HG03025 (cell line): ENCODE data around the gene PHPT1.

ENCODE experiments used
- ATAC-seq: cut with Tn5 transposase; IDR thresholded peaks from one replicate; pipeline ENCODE4 v1.9.1; 2021; ENCODE audit warnings: mild to moderate bottlenecking, moderate library complexity; ENCODE audit not compliant: unreplicated experiment, low FRiP score

Gene PHPT1

DNA sequence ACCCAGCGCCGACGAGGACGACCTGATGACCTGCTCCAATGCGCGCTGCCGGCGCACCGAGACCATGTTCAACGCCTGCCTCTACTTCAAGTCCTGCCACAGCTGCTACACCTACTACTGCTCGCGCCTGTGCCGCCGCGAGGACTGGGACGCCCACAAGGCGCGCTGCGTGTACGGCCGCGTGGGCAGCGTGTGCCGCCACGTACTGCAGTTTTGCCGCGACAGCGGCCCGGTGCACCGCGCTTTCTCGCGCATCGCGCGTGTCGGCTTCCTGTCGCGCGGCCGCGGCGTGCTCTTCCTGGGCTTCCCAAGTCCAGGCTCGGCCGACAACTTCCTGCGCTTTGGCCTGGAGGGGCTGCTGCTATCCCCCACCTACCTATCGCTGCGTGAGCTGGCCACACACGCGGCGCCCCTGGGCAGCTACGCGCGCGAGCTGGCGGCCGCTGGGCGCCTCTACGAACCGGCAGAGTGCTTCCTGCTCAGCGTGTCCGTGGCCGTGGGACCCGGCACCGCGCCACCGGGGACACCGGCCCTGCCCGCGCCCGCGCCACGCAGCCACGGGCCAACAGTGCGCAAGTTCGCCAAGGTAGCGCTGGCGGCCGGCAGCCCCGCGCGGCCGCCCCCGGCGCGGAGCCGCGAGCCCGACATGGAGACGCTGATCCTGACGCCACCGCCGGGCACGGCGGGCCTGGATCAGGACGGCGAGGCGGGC lies 2.7 kb upstream of the PHPT1 start:
- ATAC-seq = no peak

DNA sequence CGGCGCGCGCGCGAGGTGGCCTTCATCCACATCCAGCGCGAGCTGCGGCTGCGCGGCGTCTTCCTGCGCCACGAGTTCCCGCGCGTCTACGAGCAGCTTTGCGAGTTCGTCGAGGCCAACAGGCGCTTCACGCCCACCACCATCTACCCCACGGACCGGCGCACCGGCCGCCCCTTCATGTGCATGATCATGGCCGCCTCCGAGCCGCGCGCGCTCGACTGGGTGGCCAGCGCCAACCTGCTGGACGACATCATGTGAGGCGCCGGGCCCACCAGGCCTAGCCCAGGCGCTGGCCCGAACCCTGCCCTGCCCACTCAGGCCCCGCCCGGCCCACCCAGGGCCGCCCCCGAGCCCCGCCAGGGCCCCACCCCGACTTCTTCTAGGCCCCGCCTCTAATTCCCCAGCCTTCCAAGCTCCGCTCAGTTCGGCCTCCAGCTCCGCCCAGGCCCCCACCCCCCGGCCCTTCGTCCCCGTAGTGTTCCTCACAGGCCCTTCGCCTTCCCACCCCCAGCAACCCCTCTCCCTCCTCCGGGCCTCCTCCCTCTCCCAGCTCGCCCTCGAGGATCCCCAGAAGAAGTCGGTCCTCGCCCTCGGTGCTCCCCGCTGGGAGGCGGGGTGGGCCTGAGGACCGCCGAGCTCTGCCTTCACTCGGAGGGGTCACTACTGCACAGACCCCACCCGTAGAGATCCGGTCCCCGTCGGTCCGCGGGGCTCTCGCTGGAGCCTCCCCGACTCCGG lies 2.0 kb upstream of the PHPT1 start:
- ATAC-seq = no peak

DNA sequence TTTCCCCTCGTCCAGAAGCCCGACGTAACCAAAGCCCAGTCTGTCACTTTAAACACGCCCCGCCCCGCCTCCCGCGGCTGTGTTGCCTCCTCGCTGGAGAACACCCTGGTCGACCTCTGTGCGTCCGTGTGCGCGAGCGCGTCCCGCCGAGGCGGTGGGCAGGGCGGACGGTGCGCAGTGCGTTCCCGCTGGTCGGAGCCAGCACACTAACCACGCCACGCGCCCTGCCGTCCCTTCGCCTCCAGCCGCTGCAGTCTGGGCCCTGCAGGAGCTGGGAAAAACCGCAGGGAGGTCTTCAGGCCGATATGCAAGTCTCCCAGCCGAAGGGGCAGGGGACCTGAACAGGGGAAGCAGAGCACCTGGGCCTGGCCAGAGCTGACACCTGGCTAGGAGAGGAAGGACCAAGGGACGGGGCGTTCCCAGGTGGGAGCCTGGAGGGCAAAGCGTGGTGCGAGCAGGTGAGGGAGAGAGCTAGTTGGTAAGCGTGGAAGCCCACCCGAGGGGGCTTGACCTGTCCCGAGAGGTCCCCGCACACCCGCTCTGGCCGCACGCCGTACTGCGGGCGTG lies 1.3 kb upstream of the PHPT1 start:
- ATAC-seq = no peak

DNA sequence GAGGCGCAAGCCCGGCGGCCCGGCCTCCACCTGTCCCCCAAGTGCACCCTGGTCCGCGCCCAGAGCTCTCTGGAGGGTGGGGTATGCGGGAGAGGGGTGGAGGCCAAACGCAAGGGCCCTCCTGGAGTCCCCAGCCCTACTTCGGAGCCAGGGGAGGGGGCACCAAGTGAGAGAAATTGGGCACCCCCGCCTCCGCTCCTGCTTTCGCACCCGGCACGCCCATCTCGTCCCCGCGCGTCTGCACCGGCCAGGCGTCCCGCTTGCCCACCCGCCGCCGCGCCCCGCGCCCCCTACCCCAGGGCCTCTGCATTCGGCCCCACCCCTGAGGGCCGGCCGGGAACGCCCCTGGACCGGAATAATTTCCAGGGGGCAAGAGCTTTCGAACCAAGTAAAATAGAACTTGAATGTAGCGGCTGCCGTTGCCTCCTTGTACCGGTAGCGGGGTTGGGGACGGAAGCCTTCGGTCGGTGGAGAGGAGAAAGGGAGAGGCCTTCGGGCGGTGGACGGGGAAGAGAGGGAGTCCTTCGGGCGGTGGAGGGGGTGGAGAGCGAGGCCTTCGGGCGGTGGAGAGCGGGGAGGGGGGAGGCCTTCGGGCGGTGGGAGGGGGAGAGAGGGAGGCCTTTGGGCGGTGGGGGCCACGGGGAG lies 694 bp upstream of the PHPT1 start:
- ATAC-seq = no peak

DNA sequence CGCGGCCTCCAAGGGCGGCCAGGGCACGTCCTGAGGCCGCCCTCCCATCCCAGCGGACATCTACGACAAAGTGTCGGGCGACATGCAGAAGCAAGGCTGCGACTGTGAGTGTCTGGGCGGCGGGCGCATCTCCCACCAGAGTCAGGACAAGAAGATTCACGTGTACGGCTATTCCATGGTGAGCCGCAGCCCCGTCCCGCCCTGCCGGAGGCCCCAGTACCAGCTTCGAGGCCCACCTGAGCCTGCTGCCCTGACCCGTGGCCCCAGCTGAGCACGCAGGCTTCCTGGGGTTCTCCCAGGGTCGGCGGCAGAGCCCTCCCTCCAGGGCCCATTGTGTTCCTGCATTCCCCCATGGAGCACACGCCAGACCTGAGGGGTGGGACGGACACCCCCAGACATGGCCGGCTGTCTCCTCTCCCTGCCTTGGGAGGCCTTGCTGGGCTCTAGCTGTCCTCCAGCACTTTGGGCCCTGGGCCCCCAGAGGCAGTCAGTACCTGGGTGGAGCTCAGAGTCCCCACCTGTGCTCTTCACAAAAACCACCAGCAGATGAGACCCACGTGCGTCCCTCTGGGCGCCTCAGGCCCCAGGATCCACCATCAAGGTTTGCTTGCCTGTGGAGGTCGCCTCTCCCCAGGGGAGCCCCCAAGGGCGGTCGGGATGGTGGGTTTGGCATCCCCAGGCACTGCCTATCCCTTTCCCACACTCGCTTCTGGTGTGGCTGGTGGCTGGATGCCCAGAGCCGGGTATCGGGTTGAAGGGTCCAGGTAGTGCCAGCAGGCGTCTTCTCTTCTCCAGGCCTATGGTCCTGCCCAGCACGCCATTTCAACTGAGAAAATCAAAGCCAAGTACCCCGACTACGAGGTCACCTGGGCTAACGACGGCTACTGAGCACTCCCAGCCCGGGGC lies 1.0 kb downstream of the PHPT1 start:
- ATAC-seq = no peak

DNA sequence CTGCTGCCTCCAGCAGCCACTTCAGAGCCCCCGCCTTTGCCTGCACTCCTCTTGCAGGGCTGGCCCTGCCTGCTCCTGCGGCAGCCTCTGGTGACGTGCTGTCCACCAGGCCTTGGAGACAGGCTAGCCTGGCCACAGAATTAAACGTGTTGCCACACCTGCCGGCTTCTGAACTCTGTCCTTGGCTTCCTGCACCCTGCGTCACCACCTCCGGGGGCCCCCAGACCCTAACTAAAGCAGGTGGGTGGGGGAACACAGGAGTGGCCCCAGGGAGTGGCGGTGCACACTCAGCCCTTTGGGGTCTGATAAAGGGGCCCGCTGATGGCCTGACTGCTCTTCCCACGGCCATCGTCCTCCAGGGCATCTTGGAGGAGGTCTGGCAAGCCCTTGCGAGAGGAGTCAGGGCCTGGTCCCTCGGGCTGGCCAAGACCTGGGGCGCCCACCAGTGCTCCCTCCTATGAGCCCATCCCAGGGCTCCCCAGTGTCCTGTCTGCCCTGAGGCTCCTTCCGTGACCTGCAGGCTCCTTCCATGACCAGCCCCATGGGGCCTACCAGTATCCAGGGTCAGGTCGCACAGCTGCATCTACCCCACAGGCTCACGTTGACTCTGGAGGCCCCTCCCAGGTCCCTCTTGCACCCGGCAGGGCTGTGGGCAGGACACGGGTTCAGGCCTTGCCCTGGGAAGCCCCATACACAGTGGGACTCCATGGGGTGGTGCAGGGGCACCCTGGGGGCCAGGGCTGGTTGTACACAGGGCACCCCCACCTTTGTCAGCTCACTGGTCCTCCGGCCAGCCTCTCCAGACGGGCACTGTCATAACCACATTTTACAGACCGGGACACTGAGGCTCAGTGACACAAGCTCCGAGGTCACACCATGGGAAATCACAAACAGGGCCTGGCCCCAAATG lies 1.9 kb downstream of the PHPT1 start:
- ATAC-seq = no peak

DNA sequence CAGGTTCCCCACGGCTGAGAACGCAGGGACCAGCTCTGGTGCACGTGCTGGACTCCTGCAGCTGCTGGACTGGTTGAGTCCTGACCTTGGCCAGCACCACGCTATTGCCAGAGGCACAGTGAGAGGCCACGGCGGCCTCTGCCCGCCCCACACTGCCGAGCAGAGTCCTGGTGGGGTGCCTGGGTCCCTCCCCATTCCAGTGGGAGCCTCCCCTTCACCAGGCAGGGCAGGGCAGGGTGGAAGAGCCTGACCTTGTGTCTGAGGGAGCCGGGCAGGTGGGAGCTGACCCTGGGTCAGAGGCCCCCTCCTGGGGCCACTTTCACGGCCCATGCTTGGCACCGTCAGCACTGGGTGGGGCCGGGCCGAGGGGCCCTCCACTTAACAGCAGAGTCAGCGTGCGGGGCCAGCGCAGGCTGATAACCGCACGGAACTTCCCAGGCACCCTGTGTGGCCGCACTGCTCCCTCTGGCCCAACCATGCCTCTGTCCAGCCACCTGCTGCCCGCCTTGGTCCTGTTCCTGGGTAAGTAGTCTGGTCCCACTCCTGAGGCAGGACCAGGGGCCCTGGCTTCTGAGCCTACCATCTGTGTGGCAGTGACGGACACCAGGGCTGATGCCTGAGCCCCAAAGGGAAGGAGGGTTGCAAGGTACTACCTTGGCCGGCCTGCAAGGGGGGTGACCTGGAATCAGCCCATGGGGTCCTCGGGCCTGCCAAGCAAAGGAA lies 2.9 kb downstream of the PHPT1 start, which contains the start of gene MAMDC4:
Gene MAMDC4, plus strand, starts transcription at position 406 of the 723 bp plus-strand sequence. Its CDS starts 71 bp downstream, at position 477.
- no peak for ATAC-seq

DNA sequence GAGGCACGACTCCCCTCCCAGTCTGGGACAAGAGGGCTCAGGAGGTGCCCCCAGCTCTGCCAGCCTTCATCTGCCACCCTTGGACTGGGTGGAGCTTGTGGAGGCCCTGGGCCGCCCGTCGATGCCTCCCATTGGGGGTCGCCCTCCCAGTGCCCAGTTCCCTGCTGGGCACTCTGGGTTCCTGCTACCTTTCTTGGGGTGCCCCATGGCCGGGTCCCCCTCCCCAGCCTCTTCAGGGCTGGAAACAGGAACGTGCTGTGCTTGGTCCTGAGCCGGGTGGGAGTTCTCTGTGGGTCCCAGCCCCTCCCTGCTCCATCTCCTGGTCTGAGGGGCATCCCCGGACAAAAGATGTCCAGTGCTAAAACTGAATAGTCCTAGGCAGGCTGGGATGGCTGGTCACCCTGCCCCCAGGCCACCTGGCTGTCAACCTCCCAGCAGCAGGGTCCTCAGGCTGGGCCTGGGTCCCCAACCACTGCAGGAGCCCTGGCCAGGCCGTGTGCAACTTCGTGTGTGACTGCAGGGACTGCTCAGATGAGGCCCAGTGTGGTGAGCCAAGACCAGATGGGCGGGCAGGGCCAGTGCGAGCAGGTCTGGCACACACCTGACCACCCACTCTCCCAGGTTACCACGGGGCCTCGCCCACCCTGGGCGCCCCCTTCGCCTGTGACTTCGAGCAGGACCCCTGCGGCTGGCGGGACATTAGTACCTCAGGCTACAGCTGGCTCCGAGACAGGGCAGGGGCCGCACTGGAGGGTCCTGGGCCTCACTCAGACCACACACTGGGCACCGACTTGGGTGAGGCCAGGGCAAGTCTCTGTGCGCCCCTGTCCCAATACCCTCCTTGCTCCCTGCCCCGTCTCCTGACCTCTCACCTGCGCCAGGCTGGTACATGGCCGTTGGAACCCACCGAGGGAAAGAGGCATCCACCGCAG lies 3.7 kb downstream of the PHPT1 start:
- ATAC-seq = no peak

DNA sequence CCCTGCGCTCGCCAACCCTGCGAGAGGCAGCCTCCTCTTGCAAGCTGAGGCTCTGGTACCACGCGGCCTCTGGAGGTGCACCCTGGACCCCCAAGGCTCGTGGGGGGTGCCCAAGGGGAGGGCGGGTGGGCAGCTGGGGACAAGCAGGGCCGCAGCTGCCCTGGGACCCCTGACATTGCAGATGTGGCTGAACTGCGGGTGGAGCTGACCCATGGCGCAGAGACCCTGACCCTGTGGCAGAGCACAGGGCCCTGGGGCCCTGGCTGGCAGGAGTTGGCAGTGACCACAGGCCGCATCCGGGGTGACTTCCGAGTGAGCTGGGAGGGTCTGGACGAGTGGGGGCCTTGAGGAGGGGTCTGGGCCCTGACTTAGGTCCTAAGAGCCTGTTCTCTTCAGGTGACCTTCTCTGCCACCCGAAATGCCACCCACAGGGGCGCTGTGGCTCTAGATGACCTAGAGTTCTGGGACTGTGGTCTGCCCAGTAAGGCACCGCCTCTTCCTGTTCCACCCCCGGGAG lies 4.4 kb downstream of the PHPT1 start:
- no peak for ATAC-seq

DNA sequence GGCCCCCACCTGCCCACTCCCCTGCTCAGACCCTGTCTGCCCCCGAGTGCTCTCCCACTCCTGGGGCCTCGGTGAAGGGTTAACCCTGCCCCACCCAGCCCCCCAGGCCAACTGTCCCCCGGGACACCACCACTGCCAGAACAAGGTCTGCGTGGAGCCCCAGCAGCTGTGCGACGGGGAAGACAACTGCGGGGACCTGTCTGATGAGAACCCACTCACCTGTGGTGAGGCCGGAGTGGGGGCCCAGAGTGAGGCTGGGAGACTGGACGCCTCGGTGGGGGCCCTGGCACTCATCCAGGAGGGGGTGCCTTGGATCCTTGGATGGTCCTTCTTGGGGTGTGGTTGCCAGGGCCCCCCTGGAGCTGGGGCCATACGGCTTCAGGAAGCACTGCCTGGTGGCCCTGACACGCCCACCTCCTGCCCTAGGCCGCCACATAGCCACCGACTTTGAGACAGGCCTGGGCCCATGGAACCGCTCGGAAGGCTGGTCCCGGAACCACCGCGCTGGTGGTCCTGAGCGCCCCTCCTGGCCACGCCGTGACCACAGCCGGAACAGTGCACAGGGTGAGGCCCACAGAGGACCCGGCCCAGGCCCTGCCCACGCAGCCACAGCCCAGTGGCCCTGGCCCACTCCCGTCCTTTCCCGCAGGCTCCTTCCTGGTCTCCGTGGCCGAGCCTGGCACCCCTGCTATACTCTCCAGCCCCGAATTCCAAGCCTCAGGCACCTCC lies 5.1 kb downstream of the PHPT1 start:
- no peak for ATAC-seq

DNA sequence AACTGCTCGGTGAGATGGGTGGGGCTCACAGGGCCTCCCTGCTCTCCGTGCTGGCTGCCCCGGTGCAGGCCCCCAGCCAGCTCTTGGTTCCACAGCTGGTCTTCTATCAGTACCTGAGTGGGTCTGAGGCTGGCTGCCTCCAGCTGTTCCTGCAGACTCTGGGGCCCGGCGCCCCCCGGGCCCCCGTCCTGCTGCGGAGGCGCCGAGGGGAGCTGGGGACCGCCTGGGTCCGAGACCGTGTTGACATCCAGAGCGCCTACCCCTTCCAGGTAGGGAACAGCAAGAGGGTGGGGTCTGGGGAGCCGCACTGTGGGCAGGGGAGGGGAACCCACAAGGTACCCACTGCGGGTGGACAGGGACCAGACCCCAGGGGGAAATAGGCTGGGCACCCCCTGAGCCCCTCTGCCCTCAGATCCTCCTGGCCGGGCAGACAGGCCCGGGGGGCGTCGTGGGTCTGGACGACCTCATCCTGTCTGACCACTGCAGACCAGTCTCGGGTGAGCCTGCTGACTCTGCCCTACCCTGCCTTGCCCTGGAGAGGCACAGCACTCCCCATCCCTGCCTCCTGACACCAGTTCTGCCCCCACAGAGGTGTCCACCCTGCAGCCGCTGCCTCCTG lies 5.7 kb downstream of the PHPT1 start:
- ATAC-seq = no peak

DNA sequence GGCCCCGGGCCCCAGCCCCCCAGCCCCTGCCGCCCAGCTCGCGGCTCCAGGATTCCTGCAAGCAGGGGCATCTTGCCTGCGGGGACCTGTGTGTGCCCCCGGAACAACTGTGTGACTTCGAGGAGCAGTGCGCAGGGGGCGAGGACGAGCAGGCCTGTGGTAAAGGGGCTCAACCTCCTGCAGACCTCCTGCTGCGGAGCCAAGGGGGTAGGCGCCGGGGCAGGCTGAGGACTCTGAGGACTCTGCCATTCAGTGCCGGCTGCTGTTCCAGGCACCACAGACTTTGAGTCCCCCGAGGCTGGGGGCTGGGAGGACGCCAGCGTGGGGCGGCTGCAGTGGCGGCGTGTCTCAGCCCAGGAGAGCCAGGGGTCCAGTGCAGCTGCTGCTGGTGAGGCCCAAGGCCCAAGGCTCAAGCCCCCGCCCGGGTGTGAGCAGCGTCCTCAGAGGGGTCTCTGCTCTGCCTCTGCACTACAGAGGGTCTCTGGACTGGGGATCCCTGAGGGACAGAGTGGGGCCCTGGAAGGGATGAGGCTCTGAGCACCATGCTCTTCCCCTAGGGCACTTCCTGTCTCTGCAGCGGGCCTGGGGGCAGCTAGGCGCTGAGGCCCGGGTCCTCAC lies 6.4 kb downstream of the PHPT1 start:
- ATAC-seq = no peak

DNA sequence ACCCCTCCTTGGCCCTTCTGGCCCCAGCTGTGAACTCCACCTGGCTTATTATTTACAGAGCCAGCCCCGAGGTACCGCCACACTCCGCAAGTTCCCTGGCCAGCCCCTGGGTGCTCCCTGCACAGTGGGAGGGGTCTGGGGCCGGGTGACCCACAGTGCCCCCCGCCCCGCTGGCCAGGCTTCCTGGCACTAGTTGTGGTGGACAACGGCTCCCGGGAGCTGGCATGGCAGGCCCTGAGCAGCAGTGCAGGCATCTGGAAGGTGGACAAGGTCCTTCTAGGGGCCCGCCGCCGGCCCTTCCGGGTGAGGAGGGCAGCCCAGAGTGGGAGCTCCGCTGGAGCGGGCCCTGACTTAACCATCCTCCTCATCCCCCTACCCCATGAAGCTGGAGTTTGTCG lies 6.9 kb downstream of the PHPT1 start:
- ATAC-seq = no peak

DNA sequence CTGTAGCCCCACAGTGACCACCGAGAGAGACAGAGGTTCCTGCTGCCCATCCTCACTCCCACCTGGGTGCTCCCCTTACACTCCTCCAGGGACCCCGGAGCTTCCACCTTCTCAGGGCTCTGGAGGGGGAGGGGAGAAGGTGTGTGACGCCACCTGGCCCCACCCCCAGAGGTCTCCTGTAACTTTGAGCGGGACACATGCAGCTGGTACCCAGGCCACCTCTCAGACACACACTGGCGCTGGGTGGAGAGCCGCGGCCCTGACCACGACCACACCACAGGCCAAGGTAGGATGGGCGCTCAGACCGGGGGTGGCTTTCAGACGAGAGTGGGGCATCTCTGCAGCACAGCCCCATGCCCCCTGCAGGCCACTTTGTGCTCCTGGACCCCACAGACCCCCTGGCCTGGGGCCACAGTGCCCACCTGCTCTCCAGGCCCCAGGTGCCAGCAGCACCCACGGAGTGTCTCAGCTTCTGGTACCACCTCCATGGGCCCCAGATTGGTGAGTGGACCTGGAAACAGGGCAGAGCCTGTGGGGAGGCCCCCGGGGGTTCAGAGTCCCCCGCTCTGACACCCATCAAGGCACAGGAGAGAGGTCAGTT lies 7.4 kb downstream of the PHPT1 start:
- ATAC-seq = no peak

DNA sequence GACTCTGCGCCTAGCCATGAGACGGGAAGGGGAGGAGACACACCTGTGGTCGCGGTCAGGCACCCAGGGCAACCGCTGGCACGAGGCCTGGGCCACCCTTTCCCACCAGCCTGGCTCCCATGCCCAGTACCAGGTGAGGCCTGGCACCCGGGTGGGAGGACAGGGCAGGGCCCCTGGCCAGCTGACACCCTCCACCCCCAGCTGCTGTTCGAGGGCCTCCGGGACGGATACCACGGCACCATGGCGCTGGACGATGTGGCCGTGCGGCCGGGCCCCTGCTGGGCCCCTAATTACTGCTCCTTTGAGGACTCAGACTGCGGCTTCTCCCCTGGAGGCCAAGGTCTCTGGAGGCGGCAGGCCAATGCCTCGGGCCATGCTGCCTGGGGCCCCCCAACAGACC lies 8.0 kb downstream of the PHPT1 start:
- no peak for ATAC-seq
